Measurements from ENCODE around the gene PAGE1.
"Not testable (repeated sequence)": the region's sequence is repeated elsewhere in the genome, so short reads cannot be mapped to it uniquely, and the experiment has no call there.

PAGE1 gene

GRCh38 chrX:49695276-49696180, at the start of gene PAGE1:
PAGE1 (minus strand) TSS chrX:49695984; CDS start chrX:49694770, 1,214 bp downstream.
- no peak for DNase-seq

- not testable (repeated sequence) for DNase-seq
Measured at GRCh38 chrX:49741501-49741900, 45.7 kb upstream of the PAGE1 start.

- DNase-seq, result no peak
Measured at GRCh38 chrX:49727847-49728246, 32.1 kb upstream of the PAGE1 start.

GRCh38 chrX:49726966-49727365, 31.2 kb upstream of the PAGE1 start:
- DNase-seq, result no peak

GRCh38 chrX:49725923-49726904, 30.4 kb upstream of the PAGE1 start:
- DNase-seq, result no peak

GRCh38 chrX:49725401-49725800, 29.6 kb upstream of the PAGE1 start:
- DNase-seq, result no peak

GRCh38 chrX:49720106-49720505, 24.3 kb upstream of the PAGE1 start:
- DNase-seq, result not testable (repeated sequence)

GRCh38 chrX:49712577-49712976, 16.8 kb upstream of the PAGE1 start:
- no peak for DNase-seq

GRCh38 chrX:49710744-49711319, 15.0 kb upstream of the PAGE1 start:
- DNase-seq, result no peak

GRCh38 chrX:49704691-49705404, 9.1 kb upstream of the PAGE1 start:
- DNase-seq, result no peak

GRCh38 chrX:49701933-49702332, 6.1 kb upstream of the PAGE1 start:
- DNase-seq, result no peak

GRCh38 chrX:49701323-49701722, 5.5 kb upstream of the PAGE1 start:
- DNase-seq, result no peak

- no peak for DNase-seq
Measured at GRCh38 chrX:49675075-49675719, 20.6 kb downstream of the PAGE1 start.

- no peak for DNase-seq
Measured at GRCh38 chrX:49673394-49673793, 22.4 kb downstream of the PAGE1 start.

- no peak for DNase-seq
Measured at GRCh38 chrX:49664824-49665223, 31.0 kb downstream of the PAGE1 start.

- no peak for DNase-seq
Measured at GRCh38 chrX:49661881-49662280, 33.9 kb downstream of the PAGE1 start.

- no peak for DNase-seq
Measured at GRCh38 chrX:49659771-49660170, 36.0 kb downstream of the PAGE1 start.

- DNase-seq, result no peak
Measured at GRCh38 chrX:49656533-49656932, 39.3 kb downstream of the PAGE1 start.

- no peak for DNase-seq
Measured at GRCh38 chrX:49644991-49645637, 50.7 kb downstream of the PAGE1 start.
